ENCODE measurements around the gene HOPX. TPM values are rescaled to one million over a fixed set of nuclear protein-coding genes. Genes with fewer than 3 reads are reported as not detected.
A peak's percentile ranks its signal among the peaks of the same experiment; 100 is the strongest.

The HOPX gene
- total RNA-seq, 1 experiment from 2014 or later = 1.0 TPM

DNA sequence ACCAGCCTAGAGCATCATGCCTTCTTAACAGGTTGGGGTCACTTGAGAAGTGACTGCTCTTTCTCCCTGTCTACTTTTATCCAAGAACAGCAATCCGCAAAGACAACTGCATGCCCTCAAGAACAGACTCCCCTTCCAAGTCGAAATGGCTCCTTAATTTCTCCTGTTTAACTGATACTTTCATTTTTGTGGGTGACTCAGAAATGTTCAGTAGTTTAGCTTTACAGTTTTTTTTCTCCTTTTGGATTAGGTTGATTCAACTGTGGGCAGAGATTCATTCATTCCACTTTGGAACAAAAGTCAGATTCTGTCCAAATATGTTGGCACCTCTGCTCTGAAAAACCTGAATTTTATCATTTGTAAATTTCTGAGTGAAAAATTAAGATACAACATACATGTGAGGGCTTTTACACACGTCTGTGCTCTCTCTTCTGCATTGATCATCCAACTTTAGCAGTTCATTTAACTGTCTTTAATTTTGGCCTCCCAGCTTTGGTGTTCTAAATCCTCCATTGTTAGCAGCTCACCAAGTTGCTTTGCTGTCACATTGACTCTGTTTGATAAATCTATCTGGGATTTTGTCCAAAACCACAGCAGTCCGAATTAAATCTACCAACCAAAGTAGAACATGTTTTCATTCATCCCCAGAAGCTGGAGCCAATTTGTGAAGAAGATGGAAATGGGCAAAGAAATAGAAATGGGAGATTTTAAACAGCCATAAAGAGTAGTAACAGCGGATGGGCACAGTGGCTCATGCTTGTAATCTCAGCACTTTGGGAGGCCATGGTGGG, 50.0 kb downstream of the HOPX start:
- ChIA-PET POLR2A (ENCODE audit: unreplicated experiment) (no interaction called here), CTCF (no interaction called here)
- intact Hi-C loops (cut with micrococcal nuclease; ENCODE audit: unreplicated experiment) = no loop called here
- no peak for DNase-seq
- no peaks in the 10 kb centered on the region for H3F3A ChIP-seq (ENCODE audit: insufficient read depth, low read depth)
- TF ChIP-seq, protein P1, sequence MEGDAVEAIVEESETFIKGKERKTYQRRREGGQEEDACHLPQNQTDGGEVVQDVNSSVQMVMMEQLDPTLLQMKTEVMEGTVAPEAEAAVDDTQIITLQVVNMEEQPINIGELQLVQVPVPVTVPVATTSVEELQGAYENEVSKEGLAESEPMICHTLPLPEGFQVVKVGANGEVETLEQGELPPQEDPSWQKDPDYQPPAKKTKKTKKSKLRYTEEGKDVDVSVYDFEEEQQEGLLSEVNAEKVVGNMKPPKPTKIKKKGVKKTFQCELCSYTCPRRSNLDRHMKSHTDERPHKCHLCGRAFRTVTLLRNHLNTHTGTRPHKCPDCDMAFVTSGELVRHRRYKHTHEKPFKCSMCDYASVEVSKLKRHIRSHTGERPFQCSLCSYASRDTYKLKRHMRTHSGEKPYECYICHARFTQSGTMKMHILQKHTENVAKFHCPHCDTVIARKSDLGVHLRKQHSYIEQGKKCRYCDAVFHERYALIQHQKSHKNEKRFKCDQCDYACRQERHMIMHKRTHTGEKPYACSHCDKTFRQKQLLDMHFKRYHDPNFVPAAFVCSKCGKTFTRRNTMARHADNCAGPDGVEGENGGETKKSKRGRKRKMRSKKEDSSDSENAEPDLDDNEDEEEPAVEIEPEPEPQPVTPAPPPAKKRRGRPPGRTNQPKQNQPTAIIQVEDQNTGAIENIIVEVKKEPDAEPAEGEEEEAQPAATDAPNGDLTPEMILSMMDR (conservative IDR thresholded peaks at IDR 0.05) = no peak
- TF ChIP-seq EZH2 (IDR thresholded peaks at IDR 0.05; ENCODE audit: low read depth) = no peak
- no peaks in the 10 kb centered on the region for H4K20me1 ChIP-seq (ENCODE audit: insufficient read depth)
- H3K79me2 ChIP-seq (ENCODE audit: low read depth) = no peaks in the 10 kb centered on the region
- H3K27me3 ChIP-seq (ENCODE audit: insufficient read depth, low read depth) = no peaks in the 10 kb centered on the region
- H3K4me2 ChIP-seq = no peak overlapping the region
- no peaks in the 10 kb centered on the region for H3K36me3 ChIP-seq (ENCODE audit: low read depth)
- H3K9me2 ChIP-seq (ENCODE audit: insufficient read depth) = no peaks in the 10 kb centered on the region
- no peak overlapping the region for H3K27ac ChIP-seq
- no peak overlapping the region for H3K4me3 ChIP-seq
- 0 out of 2 replicates have a peak, but pooled peaks cover 3% of the 10 kb centered on the region for H3K4me1 ChIP-seq (replicated peaks; ENCODE audit: insufficient read depth)
- no peaks in the 10 kb centered on the region for H3K9me3 ChIP-seq (ENCODE audit: insufficient read depth, low read depth)
- BruUV-seq (replicated peaks) = no TSS peak
- H2AFZ ChIP-seq = no peak overlapping the region

DNA sequence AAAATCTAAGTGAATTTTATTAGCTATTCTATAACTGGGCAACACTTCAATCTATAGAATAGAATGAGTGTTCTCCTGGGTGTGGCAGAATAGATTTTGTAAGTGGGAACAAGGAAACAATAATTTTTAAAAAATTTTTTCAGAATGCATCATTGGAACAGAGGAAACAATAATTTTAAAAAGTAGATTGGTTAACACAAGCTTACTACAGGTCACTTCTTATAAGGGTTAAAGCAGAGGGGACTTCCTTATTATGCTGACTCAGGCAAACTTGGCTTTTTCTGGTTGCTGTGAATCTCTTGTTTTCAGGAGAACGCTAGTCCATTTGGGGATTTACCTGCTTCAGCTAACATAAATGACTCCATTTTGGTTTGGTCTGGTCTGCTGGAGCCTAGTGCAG, 52.5 kb downstream of the HOPX start:
- BruUV-seq (replicated peaks) = no TSS peak
- intact Hi-C loops (cut with micrococcal nuclease; ENCODE audit: unreplicated experiment) = no loop called here
- Histone ChIP-seq H3K27ac (no peak overlapping the region), H3K27me3 (ENCODE audit: insufficient read depth, low read depth) (no peaks in the 10 kb centered on the region), H3K4me1 (replicated peaks; ENCODE audit: insufficient read depth) (0 out of 2 replicates have a peak, but pooled peaks cover 3% of the 10 kb centered on the region), H3K9me2 (ENCODE audit: insufficient read depth) (no peaks in the 10 kb centered on the region), H3K36me3 (ENCODE audit: low read depth) (no peaks in the 10 kb centered on the region), H3K79me2 (ENCODE audit: low read depth) (no peaks in the 10 kb centered on the region), H2AFZ (no peak overlapping the region), H3F3A (ENCODE audit: insufficient read depth, low read depth) (no peaks in the 10 kb centered on the region), H3K4me3 (no peak overlapping the region), H3K4me2 (no peak overlapping the region), H4K20me1 (ENCODE audit: insufficient read depth) (no peaks in the 10 kb centered on the region), H3K9me3 (ENCODE audit: insufficient read depth, low read depth) (no peaks in the 10 kb centered on the region)
- DNase-seq = peak in 1 of 2 experiments; percentile 48
- TF ChIP-seq, protein P1 (conservative IDR thresholded peaks at IDR 0.05) = no peak
- TF ChIP-seq EZH2 (IDR thresholded peaks at IDR 0.05; ENCODE audit: low read depth) = no peak
- ChIA-PET POLR2A (ENCODE audit: unreplicated experiment) (no interaction called here), CTCF (no interaction called here)

DNA sequence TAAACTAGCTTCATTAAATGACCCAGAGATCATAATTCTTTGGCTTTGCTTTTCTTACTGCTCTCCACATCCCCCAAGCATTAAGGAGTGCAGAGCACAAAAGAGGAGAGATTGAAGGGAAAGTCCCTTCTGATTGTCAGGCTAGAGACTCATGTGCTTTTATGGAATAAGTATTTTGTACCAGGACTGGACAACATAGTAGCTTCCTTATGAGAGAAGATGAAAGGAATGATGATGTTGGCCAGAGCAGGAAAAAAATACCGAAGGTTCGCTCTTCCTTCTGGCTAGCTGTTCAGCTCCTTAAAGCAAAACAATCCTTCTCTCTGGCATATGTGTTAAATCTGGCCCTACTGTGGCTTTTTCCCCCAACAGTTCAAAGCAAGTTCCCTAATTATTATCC, 53.1 kb downstream of the HOPX start:
- H3K36me3 ChIP-seq (ENCODE audit: low read depth) = no peaks in the 10 kb centered on the region
- no peak overlapping the region for H3K27ac ChIP-seq
- 0 out of 2 replicates have a peak, but pooled peaks cover 3% of the 10 kb centered on the region for H3K4me1 ChIP-seq (replicated peaks; ENCODE audit: insufficient read depth)
- H3K4me2 ChIP-seq = no peak overlapping the region
- no peak overlapping the region for H2AFZ ChIP-seq
- no peaks in the 10 kb centered on the region for H3F3A ChIP-seq (ENCODE audit: insufficient read depth, low read depth)
- POLR2A ChIA-PET (ENCODE audit: unreplicated experiment) = no interaction called here
- no peaks in the 10 kb centered on the region for H3K27me3 ChIP-seq (ENCODE audit: insufficient read depth, low read depth)
- H4K20me1 ChIP-seq (ENCODE audit: insufficient read depth) = no peaks in the 10 kb centered on the region
- BruUV-seq (replicated peaks) = no TSS peak
- TF ChIP-seq, protein P1 (conservative IDR thresholded peaks at IDR 0.05) = no peak
- no peak for TF ChIP-seq EZH2 (IDR thresholded peaks at IDR 0.05; ENCODE audit: low read depth)
- DNase-seq = no peak
- no peaks in the 10 kb centered on the region for H3K9me2 ChIP-seq (ENCODE audit: insufficient read depth)
- no peaks in the 10 kb centered on the region for H3K9me3 ChIP-seq (ENCODE audit: insufficient read depth, low read depth)
- no peaks in the 10 kb centered on the region for H3K79me2 ChIP-seq (ENCODE audit: low read depth)
- intact Hi-C loops (cut with micrococcal nuclease; ENCODE audit: unreplicated experiment) = loop anchor here (1.0 kb wide), 1 partner anchor 172 kb away; no protein-coding TSS in a partner anchor
- H3K4me3 ChIP-seq = no peak overlapping the region
- CTCF ChIA-PET = no interaction called here

Measured in PC-9 (cell line).